Activated T-cell treated with anti-CD3 and anti-CD28 coated beads for 24 hours (primary cell): Measurements from ENCODE around the gene PRDM16.

Source experiments
- DNase-seq: peaks from one replicate; pipeline ENCODE4 v3.0.0-alpha.2; 2020; ENCODE audit warnings: low read depth

PRDM16 gene

DNA sequence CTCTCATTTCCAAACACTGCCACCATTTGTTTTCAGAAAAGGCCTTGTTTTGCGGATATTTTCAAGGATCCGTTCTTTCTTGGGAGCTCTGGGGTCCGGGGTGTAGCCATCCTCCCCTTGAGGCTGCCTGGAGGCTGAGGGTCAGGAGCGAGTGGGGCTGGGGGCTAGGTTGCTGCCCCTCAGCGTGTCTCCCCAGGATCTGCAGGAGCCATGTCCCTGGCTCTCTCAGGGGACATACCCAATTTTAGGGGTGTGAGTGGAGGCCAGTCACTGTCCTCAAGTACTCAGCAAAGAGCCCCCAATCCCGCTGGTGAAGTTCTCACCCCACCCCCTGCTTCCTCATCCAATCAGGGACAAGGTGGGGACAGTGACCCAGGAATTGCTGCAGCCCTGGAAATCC, 15.0 kb upstream of the PRDM16 start:
- DNase-seq = no peak

DNA sequence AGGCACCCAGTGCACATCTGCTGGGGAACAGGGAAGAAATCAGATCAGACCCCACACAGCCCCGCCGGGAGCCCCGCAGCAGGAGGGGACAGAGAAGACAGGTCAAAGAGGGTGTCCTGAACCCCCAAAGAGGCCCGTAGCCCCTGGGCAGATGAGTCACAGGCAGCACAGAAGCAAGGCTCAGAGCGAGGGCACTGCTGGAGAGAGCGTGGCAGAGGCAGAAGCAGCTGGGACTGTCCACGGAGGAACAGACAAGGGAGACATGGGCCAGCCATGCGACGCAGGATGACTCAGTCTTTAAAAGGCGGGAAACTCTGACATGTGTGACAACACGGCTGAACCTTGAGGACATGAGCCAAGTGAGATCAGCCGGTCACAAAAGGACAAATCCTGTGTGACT, 14.5 kb upstream of the PRDM16 start:
- no peak for DNase-seq

DNA sequence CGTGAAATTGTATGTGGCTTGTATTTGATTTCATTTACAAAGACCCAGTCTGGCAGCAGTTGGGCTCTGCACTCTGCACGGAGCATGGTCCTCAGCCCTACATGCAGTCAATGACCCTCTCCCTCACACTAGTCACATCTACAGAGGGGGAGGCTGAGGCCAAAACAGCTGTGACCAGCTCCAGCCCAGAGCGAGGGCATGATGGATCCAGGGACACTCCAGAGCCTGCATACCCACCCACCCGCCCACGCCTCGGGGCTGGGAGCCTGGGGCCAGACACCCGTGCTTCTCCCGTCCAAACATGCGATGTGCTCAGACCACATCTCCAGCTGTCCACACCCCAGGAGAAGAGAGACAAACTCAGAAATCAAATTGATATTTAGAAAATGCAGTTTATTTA, 14.0 kb upstream of the PRDM16 start:
- no peak for DNase-seq

DNA sequence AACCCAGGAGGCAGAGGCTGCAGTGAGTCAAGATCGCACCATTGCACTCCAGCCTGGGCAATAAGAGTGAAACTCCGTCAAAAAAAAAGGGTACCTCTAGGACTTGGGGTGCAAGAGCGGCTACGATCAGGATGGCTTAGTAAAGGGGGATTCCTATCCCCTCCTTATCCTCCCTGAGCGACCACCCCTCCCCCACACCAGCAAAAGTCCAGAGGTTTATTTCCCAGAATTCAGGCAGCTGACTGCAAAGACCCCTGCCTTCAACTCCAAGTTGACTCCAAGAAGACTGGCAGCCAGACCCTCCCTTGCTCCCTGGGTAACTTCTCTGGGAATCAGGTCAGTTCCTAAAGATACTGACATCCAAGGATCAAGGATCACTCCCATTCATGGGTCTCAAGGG, 12.4 kb upstream of the PRDM16 start:
- DNase-seq = no peak

DNA sequence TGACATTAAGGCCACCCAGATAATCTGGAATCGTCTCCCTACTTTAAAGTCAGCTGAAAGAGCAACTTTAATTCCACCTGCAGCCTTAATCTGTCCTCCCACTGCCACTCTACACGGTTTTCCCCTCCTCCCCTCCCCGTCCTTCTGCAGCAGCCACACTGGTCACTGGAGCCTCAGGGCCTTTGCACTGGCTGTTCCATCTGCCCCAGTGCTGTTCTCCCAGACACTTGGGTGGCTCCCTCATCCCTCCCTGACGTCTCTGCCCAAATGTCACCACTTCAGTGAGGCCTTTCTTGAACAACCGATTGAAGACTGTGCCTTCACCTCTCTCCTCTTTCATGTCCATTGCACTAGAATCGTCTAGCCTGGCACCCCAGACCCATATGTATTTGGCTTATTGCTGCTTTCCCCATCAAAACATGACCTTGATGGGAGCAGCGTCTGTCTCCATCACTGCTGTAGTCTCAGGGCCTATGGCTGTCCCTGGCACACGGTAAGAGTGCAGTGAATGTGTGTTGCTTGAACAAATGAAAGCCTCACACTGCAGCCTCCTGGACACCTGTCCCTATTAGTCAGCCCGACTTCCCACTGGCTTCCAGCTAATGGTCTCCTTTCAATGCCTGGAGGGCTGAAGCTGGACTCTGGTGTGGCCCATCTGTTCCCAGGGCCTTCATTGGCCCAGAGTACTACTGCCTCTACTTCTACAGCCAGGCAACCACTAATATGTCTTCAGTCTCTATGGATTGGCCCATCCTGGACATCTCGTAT, 10.6 kb upstream of the PRDM16 start:
- DNase-seq = no peak

DNA sequence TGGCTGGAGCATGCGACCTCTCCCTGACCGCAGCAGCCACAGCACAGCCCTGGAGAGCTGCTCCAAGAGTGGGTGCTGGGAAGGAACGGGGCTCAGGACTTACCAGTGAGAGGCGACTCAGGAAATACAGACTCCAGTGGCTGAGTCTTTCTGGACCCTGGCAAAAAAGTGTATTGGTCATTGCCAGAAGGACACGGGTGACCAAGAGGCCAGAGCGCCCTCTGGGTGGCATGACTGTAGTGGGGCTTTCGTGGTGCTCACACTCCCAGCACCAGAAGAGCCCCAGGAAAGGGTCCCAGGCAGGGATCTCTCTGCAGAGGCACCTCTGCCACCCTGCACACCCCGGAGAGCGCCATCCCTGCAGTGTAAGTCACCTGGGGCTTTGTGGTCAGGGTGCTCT, 8.9 kb upstream of the PRDM16 start:
- no peak for DNase-seq

DNA sequence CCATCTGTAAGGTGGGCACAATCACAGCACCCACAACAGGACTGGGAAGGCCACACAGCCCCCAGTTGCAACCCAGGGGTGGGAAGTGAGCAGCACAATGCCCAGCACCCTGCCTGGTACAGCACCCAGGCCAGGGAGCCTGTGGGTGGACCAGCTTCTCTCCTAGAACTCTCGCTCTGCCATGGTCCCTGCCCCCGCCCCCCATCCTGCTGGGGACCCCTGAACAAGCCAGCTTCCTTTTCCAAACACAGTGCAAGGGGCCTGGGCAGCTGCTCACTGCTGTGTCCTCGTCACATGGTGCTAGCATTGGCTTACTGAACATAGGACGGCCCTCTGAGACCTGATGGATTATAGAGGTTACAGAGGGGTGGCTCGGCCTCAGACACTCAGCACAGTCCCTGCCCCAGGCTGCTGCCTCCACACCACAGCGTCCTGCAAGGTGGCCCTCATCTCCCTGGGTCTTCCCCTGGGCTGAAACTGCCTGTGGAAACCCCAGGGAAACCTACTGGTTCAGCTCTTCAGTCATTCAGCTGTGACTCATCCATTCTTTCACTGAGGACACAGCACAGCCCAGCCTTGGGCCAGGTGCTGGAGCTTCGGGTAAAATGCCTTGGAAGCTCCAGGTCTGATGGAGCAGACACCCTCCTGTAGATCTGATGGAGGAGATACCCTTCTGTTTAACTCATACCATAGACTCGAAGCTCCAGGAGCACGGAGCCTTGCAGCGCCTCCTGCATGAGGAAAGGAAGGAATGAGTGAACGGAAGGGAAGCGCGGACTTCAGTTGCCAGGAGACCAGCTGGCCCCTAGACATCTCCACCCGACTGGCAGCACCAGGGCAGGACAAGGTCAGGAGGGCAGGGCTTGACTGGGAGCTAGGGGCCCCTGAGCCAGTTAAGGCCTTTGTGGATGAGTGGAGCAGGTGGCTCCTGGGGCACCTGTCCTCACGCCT, 8.1 kb upstream of the PRDM16 start:
- DNase-seq = no peak

DNA sequence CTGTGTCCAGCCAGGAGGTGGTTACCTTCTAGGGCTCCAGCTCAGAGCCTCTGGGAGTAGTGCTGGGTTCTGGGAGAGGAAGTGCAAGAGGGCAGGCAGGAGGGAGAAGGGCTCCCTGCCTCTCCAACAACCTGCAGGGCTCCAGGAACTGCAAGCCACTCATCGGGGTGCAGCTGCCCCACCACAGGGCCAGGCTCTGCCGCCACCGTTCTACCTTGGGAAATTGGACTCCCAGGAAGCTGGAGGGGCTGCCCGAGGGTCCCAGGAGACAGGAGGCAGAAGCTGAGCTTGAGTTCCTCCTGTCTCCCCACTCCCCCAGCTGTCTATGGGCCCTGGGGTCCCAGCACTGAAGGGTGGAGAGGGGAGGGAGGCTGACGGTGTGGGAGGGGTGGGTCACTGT, 7.4 kb upstream of the PRDM16 start:
- DNase-seq = no peak

DNA sequence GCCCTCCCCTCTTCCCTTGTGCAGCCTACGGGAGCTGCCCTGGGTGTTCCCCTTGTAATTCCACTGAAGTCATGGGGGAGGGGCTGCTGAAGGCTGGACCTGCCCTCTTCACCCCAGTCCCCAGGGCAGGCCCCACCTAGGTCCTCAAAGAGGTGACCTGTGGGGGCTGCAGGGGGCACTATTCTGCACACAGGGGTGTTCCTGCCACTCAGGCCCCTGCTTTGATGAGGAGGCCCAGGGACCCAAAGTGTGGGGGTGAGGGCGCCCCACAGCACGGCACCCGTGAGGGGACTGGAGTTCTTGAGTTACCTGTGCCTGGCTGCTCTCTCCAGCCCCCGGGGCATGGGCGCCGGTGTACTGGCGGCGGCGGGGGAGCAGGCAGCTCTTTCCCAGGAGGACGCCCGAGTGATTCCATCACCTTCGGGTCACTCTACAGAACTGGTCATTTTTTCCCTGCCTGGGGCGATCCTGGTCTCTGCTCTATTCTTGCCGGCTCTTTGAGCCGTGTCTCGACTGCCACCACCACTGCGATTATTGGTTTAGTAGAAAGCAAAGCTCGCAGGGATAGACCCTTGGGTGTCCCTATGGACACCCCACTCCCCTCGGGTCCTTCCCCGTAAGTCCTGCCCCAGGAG, 6.9 kb upstream of the PRDM16 start:
- no peak for DNase-seq

DNA sequence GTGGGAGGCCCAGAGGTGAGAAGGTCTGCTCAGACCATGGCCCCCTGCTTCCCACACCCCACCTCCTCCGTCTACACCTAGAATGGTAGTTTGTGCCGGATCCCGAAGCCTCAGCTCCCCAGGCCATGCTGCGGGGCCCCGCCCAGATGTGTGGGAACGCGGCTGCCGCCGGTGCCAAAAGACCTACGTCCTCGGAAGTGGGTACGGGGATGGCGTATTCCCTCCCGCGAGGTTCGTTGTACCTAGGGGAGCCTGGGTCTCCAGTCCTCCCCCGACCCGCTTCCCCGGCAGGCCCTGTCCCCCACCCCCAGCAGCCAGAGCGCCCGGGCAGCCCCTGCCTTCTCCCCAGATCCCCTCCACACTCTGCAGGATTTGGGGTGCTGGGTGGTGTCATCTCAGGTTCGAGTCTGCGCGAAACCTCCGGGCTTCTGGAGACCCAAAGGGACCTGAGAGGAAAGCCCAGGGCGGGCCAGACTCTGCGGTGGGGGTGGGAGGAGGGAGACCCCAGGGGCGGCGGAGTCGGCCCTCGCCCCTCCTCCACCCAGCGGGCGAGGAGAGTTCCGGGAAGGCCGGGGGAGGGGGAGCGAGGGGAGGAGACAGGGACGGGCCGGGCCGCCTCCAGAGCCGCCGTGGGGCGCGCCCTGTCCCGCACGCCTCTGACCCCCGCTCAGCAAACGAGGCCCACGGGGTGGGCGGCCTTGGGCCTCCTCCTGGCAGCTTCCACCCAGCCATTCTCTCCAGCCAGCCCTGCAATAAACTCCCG, 6.2 kb upstream of the PRDM16 start:
- no peak for DNase-seq

DNA sequence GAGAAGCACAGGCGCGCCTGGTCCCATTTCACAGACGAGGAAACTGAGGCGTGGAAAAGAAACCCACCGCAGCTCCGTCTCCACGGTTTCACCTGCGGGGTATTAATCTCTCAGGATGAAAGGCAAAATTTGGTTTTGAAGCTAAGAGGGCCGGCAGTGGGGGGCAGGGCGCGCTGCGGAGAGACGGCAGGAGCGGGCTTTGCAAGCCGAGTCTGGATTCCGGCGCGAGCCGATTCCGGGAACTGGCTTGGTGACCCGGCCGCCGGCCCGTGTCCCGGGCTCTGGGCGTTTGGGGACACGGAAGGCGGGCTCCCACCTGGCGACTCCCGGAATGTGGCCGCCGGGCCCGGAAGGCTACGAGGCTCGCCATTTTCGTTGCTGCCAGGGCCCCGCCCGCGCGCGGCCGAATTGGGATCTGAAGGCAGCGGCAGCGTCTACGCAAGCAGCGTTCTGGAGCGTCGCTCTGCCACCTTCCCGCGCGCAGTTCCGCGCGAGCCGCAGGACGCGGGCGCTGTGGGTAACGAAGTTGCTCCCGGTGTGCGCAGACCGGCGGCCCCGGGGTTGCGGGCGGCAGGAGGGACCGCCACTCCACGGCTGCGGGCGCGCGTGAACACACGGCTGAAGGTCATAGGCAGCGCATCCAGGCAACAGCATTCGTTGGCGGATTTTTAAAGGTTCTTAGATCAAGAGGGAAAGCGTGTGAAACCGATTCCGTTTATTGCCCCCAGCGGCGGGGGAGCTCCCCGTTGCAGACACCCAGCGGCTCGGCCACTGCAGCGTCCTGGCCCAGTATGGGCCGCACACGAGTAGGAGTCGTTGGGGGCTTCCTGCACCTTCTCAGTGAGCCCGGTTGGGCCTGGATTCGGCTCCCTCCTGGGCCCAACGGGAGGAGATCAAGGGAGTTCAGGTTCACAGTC, 5.4 kb upstream of the PRDM16 start:
- DNase-seq = no peak

DNA sequence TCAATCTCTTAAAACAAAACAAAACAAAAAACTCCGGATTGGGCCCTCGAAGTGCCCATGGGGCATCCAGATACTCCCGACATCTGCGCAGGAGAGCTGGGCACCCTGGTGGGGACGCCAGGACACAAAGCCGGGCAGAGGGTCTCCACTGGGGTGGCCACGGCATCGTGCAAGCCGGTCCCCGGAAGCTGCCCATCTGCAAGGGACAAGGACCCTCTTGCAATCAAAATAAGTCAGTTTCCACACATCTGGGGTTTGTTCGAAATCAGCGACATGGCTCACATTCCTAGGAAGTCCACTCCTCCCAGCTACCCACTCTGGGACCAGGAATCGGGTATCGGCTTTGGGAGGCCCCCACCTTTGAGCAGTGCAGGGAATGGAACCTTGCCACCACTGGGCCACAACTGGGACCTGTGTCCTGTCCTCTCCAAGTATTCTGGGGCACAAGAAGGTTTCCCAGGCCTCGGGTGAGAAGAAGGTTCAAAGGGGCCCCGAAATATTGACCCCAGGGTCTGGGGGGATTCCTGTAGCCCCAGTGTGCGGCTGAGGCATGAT, 4.6 kb upstream of the PRDM16 start:
- no peak for DNase-seq

DNA sequence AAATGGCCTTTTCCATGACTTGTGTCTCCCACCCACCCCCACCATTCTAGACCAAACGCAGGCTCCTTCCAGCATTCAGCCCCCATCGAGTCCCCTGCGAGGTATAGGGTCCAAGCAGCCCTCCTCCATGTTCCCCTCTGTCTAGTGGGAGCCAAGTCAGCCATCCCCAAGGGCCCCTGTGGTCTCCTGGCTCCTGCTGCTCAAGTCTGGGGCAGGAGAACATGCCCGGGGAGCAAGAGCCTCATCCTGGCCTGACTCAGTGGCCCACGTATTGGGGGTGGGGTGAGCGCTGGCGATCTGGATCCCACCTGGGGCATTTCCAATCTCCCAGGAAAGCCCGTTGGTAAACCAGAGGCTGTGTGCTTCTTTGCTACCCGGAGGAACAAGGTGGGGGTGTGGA, 4.1 kb upstream of the PRDM16 start:
- DNase-seq = no peak

DNA sequence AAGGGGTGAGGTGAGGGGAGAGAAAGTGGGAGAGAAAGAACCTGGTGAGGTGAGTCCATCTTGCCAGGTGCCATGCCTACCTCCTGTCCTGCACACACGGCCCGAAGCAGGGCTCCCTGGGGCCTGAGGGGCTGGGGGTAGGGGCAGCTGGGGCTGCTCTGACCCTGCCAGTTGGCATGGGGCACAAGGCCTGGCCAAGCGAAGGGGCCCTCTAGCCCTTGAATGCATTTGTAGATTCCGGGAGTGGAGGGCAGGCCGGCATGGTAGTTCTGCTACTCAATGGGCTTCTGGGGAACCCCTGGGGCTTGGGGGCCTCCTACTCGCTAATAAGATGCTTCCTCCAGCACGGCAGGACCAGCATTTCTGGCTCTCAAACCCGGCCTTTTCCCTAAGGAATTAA, 3.6 kb upstream of the PRDM16 start:
- no peak for DNase-seq

DNA sequence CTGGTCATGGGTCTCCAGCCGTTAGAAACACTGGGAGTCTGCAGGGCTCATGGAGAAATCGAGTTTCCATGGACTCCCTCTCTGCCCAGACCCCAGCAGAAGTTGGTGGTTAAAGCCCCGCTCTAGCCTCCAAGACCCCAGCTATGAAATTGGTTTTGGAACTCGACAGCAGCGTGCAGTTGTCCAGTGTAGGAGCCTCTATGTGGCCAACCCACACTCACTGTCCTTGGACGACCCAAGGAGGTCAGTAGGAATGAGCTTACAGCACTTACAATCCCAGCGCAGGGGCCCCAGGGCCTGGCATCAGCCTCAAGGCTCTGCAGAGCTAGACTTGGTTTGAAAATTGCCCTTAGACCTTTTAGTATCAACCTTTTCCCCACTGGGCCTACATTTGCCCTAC, 3.2 kb upstream of the PRDM16 start:
- DNase-seq = no peak

DNA sequence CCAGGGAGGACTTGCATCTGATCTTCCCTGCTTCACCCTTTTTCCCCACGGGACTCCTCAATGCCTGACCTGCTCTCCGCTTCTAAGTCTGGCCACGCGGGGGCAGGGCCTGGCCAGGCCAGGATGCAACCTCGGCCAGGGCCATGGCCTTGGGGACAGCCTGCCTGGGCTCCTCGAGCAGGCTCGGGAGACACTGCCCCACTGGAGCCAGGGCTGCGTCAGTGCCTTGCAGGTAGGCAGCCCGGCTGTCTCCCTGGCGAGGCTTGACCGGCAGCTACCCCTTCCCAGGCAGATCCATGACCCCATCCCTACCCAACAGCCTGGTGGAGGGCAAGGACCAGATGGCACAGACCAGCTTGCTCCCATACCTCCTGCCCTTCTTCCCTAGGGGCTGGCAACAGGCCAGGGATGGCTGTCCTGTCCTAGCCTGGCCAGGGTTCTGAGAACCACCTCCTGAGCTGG, 2.7 kb upstream of the PRDM16 start:
- DNase-seq = no peak

DNA sequence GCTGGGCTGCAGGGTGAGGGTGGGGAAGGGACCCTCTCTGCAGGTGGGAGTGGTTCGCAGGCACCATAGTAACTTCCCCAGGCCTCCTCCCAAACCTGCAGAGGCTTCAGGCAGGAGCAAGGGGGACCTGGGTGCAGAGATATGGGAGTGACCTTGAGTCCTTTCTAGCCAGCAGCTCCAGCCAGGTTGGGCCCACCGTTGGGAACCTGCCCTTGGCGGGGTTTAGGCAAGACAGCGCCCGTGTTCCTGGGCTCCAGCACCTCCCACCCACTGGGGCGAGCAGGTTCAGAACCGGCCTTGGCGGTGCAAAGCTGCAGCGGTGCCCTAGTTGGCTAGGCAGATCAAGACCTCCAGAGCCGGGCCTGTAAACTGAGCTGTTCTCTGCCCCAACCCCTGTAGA, 2.2 kb upstream of the PRDM16 start:
- no peak for DNase-seq

DNA sequence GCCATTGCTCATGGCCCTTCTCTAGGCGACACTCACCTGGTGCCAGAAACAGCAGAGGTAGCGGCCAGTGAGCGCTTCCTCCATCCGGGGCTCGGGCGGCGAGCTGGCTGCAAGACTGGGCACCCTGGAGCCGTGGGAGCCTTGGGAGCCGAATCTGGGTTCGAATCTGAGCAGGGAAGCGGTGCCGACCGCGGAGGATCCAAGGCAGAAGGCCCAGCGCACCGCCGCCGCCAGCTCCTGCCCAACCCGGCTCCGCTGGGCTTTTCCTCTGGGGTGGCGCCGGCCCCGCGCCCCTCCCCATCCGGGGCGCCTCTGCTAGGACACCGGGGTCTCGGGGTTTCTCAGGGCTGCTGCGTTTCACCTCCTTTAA, 1.7 kb upstream of the PRDM16 start:
- DNase-seq = no peak

DNA sequence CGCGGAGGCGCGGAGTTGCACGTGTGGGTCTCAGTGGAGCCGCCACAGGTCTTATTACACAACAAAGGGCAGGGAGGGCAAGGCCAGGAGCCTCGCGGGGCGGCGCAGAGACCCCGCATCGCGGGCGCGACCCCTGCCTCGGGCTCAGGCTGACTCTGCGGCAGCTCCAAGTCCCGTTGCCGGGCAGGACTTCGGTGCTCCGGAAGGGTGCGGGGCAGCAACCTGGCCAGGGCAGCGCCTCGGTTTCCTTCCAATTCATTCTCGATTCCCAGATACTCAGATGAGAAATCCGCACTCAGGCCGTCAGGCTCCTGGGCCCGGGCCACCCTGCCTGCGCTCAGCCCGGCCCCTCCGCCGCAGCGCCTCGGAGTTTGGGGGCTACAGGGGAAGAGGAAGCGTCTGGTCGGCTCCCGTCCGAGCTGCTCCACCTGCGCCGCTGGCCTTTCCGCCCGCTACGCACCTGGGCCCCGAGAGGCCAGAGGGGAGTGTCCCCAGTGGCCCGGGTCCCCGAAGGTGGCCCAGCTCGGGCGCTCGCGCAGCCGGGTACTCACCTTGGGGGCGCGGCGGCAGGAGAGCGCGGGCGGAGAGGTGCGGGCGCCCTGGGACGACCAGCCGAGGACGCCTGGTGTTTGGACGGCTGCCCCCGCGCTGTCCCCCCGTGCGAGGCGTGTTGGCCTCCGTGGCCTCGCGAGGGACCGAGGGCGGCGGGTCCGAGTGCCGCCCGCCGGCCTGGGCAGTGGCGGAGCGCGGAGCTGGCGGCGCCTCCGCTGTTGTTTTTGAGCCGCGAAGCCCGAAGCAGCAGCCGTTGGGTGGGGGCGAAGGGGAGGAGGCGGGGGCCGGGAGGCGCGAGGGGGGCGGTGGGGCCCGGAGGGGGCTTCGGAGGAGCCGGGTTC, 1.1 kb upstream of the PRDM16 start:
- DNase-seq = no peak
